GM12872 (cell line): Measurements from ENCODE around the gene WWTR1.

ENCODE experiments used
- CTCF ChIP-seq: IDR thresholded peaks from 3 replicates; pipeline ENCODE4 v1.5.1; 2011; ENCODE audit warnings: low read depth, mild to moderate bottlenecking, low read length, moderate library complexity; ENCODE audit not compliant: insufficient read depth

Gene WWTR1

GRCh38 chr3:149640976-149641728, 16.7 kb downstream of the WWTR1 start:
- TF ChIP-seq CTCF = no peak

DNA sequence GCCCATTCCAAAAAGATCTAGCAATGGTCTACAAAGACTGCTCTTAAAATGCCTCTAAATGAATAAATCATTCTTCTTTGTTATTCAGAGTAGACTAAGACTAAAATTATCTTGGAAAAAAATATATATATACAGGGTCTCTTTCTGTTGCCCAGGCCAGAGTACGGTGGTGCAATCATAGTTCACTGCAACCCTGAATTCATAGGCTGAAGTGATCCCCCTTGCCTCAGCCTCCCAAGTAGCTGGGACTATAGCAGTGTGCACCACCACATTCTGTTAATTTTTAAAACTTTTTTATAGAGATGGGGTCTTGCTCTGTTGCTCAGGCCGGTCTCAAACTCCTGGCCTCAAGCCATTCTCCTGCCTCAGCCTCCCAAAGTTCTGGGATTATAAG, 18.7 kb downstream of the WWTR1 start:
- no peak for TF ChIP-seq CTCF

GRCh38 chr3:149638228-149639092, 19.4 kb downstream of the WWTR1 start:
- TF ChIP-seq CTCF = no peak

DNA sequence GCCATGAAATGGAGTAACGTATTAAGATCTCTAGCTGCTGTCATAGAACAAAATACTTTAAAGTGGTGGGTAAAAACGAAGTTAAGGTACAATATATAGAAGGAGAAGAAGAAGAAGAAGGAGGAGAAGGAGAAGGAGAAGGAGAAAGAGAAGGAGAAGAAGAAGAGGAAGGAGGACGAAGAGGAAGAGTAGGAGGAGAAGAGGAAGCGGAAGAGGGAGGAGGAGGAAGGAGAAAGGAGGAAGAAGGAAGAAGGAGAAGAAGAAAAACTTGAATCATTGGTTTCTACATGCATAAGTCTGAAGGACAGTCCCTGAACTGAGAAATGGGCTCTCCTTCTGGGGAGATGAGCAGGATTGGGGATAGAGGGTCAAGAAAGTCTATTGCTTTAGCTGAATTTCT, 22.4 kb downstream of the WWTR1 start:
- TF ChIP-seq CTCF = no peak

- TF ChIP-seq CTCF = no peak
Observed at GRCh38 chr3:149634573-149634972, 23.3 kb downstream of the WWTR1 start.

- TF ChIP-seq CTCF = no peak
Observed at GRCh38 chr3:149634072-149634471, 23.8 kb downstream of the WWTR1 start.

DNA sequence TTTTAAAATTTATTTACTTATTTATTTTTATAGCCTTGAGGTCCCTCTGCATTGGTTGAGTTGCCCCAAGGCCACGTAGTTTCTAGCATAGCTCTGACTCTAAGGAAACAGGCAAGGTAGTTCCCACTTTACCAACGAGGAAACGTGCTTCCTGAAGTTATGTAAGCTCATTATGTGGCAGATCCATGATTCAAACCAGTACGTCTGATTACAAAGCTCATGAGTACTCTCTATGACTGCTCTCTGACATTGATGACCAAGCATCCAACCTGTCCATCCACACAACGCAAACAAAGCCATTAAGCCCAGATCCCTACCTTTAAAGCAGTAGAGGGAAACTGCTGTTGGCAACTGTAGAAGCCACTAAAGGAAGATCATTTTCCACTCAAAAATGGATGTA, 25.6 kb downstream of the WWTR1 start:
- TF ChIP-seq CTCF = no peak
